HEK293 (cell line): Measurements from ENCODE around the gene GPBAR1.
"Not testable (repeated sequence)": the region's sequence is repeated elsewhere in the genome, so short reads cannot be mapped to it uniquely, and the experiment has no call there.

Experiments
- CTCF ChIA-PET: fragments of 350-600 bp; formaldehyde crosslinking; extraction: SDS; loops from one replicate; lab custom pipeline; 2021; ENCODE audit warnings: antibody characterized with exemption; lab: Yijun Ruan, JAX
- POLR2A ChIA-PET: fragments of 300-600 bp; formaldehyde crosslinking; extraction: SDS; loops from one replicate; lab custom pipeline; 2020; ENCODE audit warnings: antibody characterized with exemption, inconsistent platforms; lab: Yijun Ruan, JAX
- H3K27ac ChIP-seq: fragments of 200-500 bp; sonication (Bioruptor generic); 2 replicates; pipeline ENCODE4 v1.5.1; 2014; ENCODE audit warnings: low read depth, low read length, control low read depth, inconsistent platforms; ENCODE audit errors: extremely low read depth
- H3K36me3 ChIP-seq, 2 experiments: fragments of 200-500 bp in 1 of 2; sonication (Bioruptor generic) in 1 of 2; 1 replicate in 1 of 2; 2 replicates in 1 of 2; pipeline ENCODE4 v1.5.1; 2014 to 2017; ENCODE audit warnings: inconsistent platforms in 2 of 2, low read length in 2 of 2; ENCODE audit not compliant: control insufficient read depth in 2 of 2, insufficient read depth in 1 of 2
- H3K4me1 ChIP-seq: fragments of 200-500 bp; sonication (Bioruptor generic); 2 replicates; pipeline ENCODE4 v1.5.1; 2014; ENCODE audit warnings: mild to moderate bottlenecking, low read length, inconsistent platforms; ENCODE audit not compliant: control insufficient read depth, insufficient read depth
- H3K4me3 ChIP-seq: 2 replicates; pipeline ENCODE4 v1.5.1; 2011; ENCODE audit warnings: low read depth, mild to moderate bottlenecking, control low read depth, low read length, moderate library complexity
- H3K9me3 ChIP-seq: fragments of 200-500 bp; sonication (Bioruptor generic); 2 replicates; pipeline ENCODE4 v1.5.1; 2014; ENCODE audit warnings: low read depth, low read length, inconsistent platforms; ENCODE audit not compliant: control insufficient read depth, insufficient read depth
- GLIS1 ChIP-seq: fragments of 450-650 bp; formaldehyde crosslinking; IDR thresholded peaks from 2 replicates; pipeline ENCODE4 v1.5.1; 2016; ENCODE audit warnings: missing biosample characterization, missing genetic modification characterization
- KLF16 ChIP-seq: fragments of 450-650 bp; formaldehyde crosslinking; IDR thresholded peaks from 2 replicates; pipeline ENCODE4 v1.5.1; 2017; ENCODE audit warnings: missing biosample characterization, missing genetic modification characterization
- KLF8 ChIP-seq: fragments of 450-650 bp; formaldehyde crosslinking; IDR thresholded peaks from 2 replicates; pipeline ENCODE4 v1.5.1; 2016; ENCODE audit warnings: missing biosample characterization, missing genetic modification characterization
- OSR2 ChIP-seq: fragments of 450-650 bp; formaldehyde crosslinking; IDR thresholded peaks from 2 replicates; pipeline ENCODE4 v1.5.1; 2016; ENCODE audit warnings: missing biosample characterization, missing genetic modification characterization
- SP3 ChIP-seq: fragments of 450-650 bp; formaldehyde crosslinking; IDR thresholded peaks from 2 replicates; pipeline ENCODE4 v1.5.1; 2016; ENCODE audit warnings: missing biosample characterization, missing genetic modification characterization
- SP7 ChIP-seq: fragments of 450-650 bp; formaldehyde crosslinking; IDR thresholded peaks from 2 replicates; pipeline ENCODE4 v1.5.1; 2016; ENCODE audit warnings: missing biosample characterization, missing genetic modification characterization
- ZBTB17 ChIP-seq: fragments of 450-650 bp; formaldehyde crosslinking; IDR thresholded peaks from 2 replicates; pipeline ENCODE4 v1.5.1; 2016; ENCODE audit warnings: missing biosample characterization, missing genetic modification characterization
- ZEB2 ChIP-seq: fragments of 450-650 bp; formaldehyde crosslinking; IDR thresholded peaks from 2 replicates; pipeline ENCODE4 v1.5.1; 2016; ENCODE audit warnings: missing biosample characterization, missing genetic modification characterization
- ZNF184 ChIP-seq: fragments of 450-650 bp; IDR thresholded peaks from 2 replicates; pipeline ENCODE4 v1.5.1; 2018; ENCODE audit warnings: missing biosample characterization, mild to moderate bottlenecking, missing genetic modification characterization
- ZNF596 ChIP-seq: fragments of 450-650 bp; IDR thresholded peaks from 2 replicates; pipeline ENCODE4 v1.5.0; 2018; ENCODE audit warnings: missing biosample characterization, mild to moderate bottlenecking, missing genetic modification characterization, moderate library complexity
- ZNF654 ChIP-seq: fragments of 450-650 bp; formaldehyde crosslinking; IDR thresholded peaks from 2 replicates; pipeline ENCODE4 v1.5.1; 2016; ENCODE audit warnings: low read depth, missing biosample characterization, missing genetic modification characterization
- TF ChIP-seq, protein P1 (sequence below): fragments of 450-650 bp; formaldehyde crosslinking; IDR thresholded peaks from 2 replicates; pipeline ENCODE4 v1.5.1; 2016; ENCODE audit warnings: missing biosample characterization, missing genetic modification characterization
- TF ChIP-seq, protein P2 (sequence below): fragments of 450-650 bp; IDR thresholded peaks from 2 replicates; pipeline ENCODE4 v1.5.1; 2018; ENCODE audit warnings: missing biosample characterization, missing genetic modification characterization
- TF ChIP-seq, protein P3 (sequence below): fragments of 450-650 bp; formaldehyde crosslinking; IDR thresholded peaks from 2 replicates; pipeline ENCODE4 v1.5.1; 2016; ENCODE audit warnings: missing biosample characterization, missing genetic modification characterization
- TF ChIP-seq, protein P4 (sequence below): fragments of 450-650 bp; formaldehyde crosslinking; IDR thresholded peaks from 2 replicates; pipeline ENCODE4 v1.5.1; 2016; ENCODE audit warnings: missing biosample characterization, missing genetic modification characterization
- TF ChIP-seq, protein P5 (sequence below): fragments of 450-650 bp; formaldehyde crosslinking; IDR thresholded peaks from 2 replicates; pipeline ENCODE4 v1.5.1; 2017; ENCODE audit warnings: missing biosample characterization, missing genetic modification characterization
- TF ChIP-seq, protein P6 (sequence below): fragments of 450-650 bp; formaldehyde crosslinking; IDR thresholded peaks from 2 replicates; pipeline ENCODE4 v1.5.1; 2016; ENCODE audit warnings: missing biosample characterization, missing genetic modification characterization

GPBAR1 gene

DNA sequence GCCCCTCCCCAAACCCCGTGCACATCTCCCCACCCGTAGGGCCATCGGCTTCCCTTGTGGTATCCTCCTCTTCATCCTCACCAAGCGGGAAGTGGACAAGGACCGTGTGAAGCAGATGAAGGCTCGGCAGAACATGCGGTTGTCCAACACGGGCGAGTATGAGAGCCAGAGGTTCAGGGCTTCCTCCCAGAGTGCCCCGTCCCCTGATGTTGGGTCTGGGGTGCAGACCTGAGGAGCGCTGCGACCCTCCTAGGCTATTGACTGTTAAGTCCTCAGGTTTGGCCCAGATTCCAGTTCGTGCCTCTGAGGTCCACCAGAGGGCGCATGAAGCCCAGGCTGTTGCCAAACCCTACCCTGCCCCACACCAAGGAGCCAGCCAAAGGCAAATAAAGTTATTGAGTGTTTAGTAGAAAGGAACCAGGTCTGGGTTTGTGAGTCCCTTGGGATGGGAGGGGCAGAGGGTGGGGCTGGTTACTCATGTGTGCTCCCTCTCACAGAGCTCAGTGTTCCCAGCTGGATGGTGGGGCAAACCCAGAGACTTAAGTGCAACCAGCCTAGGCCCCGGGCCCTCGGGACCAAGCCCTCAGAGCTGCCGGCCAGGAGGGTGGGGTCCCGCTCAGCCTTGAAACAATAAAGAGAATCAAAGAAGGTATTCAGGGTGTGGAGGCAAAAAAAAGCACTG lies 11.9 kb downstream of the GPBAR1 start (continued):
- TF ChIP-seq, protein P1, sequence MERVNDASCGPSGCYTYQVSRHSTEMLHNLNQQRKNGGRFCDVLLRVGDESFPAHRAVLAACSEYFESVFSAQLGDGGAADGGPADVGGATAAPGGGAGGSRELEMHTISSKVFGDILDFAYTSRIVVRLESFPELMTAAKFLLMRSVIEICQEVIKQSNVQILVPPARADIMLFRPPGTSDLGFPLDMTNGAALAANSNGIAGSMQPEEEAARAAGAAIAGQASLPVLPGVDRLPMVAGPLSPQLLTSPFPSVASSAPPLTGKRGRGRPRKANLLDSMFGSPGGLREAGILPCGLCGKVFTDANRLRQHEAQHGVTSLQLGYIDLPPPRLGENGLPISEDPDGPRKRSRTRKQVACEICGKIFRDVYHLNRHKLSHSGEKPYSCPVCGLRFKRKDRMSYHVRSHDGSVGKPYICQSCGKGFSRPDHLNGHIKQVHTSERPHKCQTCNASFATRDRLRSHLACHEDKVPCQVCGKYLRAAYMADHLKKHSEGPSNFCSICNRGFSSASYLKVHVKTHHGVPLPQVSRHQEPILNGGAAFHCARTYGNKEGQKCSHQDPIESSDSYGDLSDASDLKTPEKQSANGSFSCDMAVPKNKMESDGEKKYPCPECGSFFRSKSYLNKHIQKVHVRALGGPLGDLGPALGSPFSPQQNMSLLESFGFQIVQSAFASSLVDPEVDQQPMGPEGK (tag by site-specific recombination): peak; percentile 78
- peak; percentile 49; the same call in 1 of the 2 replicates for TF ChIP-seq ZNF184 (tag by site-specific recombination)
- peak; percentile 87 for TF ChIP-seq KLF8 (tag by site-specific recombination)
- TF ChIP-seq KLF16 (tag by site-specific recombination): peak; percentile 76
- TF ChIP-seq SP3 (tag by site-specific recombination): peak; percentile 54
- TF ChIP-seq ZNF654 (tag by site-specific recombination): peak; percentile 73
- TF ChIP-seq GLIS1 (tag by site-specific recombination): peak; percentile 59
- TF ChIP-seq ZEB2 (tag by site-specific recombination): peak; percentile 79
- TF ChIP-seq OSR2 (tag by site-specific recombination): peak; percentile 56
- TF ChIP-seq, protein P2, sequence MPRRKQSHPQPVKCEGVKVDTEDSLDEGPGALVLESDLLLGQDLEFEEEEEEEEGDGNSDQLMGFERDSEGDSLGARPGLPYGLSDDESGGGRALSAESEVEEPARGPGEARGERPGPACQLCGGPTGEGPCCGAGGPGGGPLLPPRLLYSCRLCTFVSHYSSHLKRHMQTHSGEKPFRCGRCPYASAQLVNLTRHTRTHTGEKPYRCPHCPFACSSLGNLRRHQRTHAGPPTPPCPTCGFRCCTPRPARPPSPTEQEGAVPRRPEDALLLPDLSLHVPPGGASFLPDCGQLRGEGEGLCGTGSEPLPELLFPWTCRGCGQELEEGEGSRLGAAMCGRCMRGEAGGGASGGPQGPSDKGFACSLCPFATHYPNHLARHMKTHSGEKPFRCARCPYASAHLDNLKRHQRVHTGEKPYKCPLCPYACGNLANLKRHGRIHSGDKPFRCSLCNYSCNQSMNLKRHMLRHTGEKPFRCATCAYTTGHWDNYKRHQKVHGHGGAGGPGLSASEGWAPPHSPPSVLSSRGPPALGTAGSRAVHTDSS (tag by site-specific recombination): peak; percentile 55
- TF ChIP-seq, protein P3, sequence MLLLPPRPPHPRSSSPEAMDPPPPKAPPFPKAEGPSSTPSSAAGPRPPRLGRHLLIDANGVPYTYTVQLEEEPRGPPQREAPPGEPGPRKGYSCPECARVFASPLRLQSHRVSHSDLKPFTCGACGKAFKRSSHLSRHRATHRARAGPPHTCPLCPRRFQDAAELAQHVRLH (tag by site-specific recombination): peak; percentile 87
- peak; percentile 67 for TF ChIP-seq SP7 (tag by site-specific recombination)
- 0 out of 2 replicates have a peak, but pooled peaks have one; percentile 19 for TF ChIP-seq ZBTB17 (tag by site-specific recombination)
- no peak for TF ChIP-seq ZNF596
- TF ChIP-seq, protein P4, sequence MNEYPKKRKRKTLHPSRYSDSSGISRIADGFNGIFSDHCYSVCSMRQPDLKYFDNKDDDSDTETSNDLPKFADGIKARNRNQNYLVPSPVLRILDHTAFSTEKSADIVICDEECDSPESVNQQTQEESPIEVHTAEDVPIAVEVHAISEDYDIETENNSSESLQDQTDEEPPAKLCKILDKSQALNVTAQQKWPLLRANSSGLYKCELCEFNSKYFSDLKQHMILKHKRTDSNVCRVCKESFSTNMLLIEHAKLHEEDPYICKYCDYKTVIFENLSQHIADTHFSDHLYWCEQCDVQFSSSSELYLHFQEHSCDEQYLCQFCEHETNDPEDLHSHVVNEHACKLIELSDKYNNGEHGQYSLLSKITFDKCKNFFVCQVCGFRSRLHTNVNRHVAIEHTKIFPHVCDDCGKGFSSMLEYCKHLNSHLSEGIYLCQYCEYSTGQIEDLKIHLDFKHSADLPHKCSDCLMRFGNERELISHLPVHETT: 0 out of 2 replicates have a peak, but pooled peaks have one; percentile 35
- TF ChIP-seq, protein P5, sequence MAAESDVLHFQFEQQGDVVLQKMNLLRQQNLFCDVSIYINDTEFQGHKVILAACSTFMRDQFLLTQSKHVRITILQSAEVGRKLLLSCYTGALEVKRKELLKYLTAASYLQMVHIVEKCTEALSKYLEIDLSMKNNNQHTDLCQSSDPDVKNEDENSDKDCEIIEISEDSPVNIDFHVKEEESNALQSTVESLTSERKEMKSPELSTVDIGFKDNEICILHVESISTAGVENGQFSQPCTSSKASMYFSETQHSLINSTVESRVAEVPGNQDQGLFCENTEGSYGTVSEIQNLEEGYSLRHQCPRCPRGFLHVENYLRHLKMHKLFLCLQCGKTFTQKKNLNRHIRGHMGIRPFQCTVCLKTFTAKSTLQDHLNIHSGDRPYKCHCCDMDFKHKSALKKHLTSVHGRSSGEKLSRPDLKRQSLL (tag by site-specific recombination): peak; percentile 66; the same call in 1 of the 2 replicates

DNA sequence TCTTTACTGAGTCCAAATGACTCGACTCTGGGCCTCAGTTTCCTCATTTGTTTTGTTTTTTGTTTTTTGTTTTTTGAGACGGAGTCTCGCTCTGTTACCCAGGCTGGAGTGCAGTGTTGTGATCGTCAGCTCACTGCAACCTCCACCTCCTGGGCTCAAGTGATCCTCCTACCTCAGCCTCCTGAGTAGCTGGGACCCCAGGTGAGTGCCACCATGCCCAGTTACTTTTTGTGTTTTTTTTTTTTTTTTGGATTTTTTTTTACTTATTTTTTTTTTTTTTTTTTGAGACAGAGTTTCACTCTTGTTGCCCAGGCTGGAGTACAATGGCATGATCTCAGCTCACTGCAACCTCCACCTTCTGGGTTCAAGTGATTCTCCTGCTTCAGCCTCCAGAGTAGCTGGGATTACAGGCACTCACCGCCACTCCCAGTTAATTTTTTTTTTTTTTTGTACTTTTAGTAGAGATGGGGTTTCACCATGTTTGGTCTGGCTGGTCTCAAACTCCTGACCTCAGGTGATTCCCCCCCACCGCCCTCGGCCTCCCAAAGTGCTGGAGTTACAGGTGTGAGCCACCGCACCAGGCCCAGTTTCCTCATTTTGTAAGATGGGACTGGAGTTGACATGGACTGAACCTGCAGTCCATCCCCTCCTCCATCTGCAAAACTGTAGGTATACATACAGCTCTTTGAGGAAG lies 12.5 kb downstream of the GPBAR1 start:
- not testable (repeated sequence) for H3K27ac ChIP-seq, H3K4me1 ChIP-seq, H3K4me3 ChIP-seq
- POLR2A ChIA-PET: interaction anchor here (0.7 to 4.3 kb wide), 3 partner anchors 13 to 181 kb away, joined by 4 to 29 read pairs (median 14); no protein-coding TSS in a partner anchor
- CTCF ChIA-PET: interaction anchor here (0.5 to 7.3 kb wide), 20 partner anchors 9 to 881 kb away, joined by 3 to 89 read pairs (median 4); partner anchors contain the start of genes CATIP and TMBIM1
- H3K36me3 ChIP-seq: peaks cover 7 to 59% of the 10 kb centered on the region in 2 experiments; a peak in 2 of 3 replicates
- TF ChIP-seq, protein P6, sequence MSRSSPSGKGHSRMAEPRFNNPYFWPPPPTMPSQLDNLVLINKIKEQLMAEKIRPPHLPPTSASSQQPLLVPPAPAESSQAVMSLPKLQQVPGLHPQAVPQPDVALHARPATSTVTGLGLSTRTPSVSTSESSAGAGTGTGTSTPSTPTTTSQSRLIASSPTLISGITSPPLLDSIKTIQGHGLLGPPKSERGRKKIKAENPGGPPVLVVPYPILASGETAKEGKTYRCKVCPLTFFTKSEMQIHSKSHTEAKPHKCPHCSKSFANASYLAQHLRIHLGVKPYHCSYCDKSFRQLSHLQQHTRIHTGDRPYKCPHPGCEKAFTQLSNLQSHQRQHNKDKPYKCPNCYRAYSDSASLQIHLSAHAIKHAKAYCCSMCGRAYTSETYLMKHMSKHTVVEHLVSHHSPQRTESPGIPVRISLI (tag by site-specific recombination): peak; percentile 94
- TF ChIP-seq, all 188 proteins: peak for 1; not testable (repeated sequence) for 187
- H3K9me3 ChIP-seq: not testable (repeated sequence)
